SU-DHL-6 (cell line): Measurements from ENCODE around the gene MPRIP.

Experiments
- H2AFZ ChIP-seq: fragments of 200-600 bp; sonication (generic); 2 replicates; pipeline ENCODE4 v1.6.1; 2014; ENCODE audit warnings: low read depth, mild to moderate bottlenecking, moderate library complexity, mixed read lengths, antibody characterized with exemption, low read length; ENCODE audit not compliant: severe bottlenecking
- H3F3A ChIP-seq: fragments of 200-600 bp; shearing (Covaris generic); 2 replicates; pipeline ENCODE4 v1.6.0; 2016; ENCODE audit warnings: antibody characterized with exemption, mild to moderate bottlenecking; ENCODE audit not compliant: insufficient read depth
- H3K27ac ChIP-seq: fragments of 200-600 bp; sonication (generic); 2 replicates; pipeline ENCODE4 v1.5.1; 2016; ENCODE audit warnings: low read depth, mild to moderate bottlenecking, low read length, moderate library complexity, mixed read lengths
- H3K27me3 ChIP-seq: fragments of 200-600 bp; sonication (generic), shearing (Covaris generic); 2 replicates; pipeline ENCODE4 v1.6.0; 2014; ENCODE audit warnings: mild to moderate bottlenecking, low read length
- H3K36me3 ChIP-seq: fragments of 200-600 bp; sonication (generic); 2 replicates; pipeline ENCODE4 v1.6.1; 2014; ENCODE audit warnings: mild to moderate bottlenecking, low read length, mixed read lengths
- H3K4me2 ChIP-seq: fragments of 300-600, 200-600 bp; shearing (Covaris generic), sonication (generic); 2 replicates; pipeline ENCODE4 v1.6.0; 2014; ENCODE audit warnings: low read length, low read depth, mild to moderate bottlenecking; ENCODE audit not compliant: poor library complexity, severe bottlenecking
- H3K4me3 ChIP-seq: fragments of 200-600 bp; sonication (generic); 2 replicates; pipeline ENCODE4 v1.5.1; 2014; ENCODE audit warnings: antibody characterized with exemption, low read length, mild to moderate bottlenecking, mixed read lengths; ENCODE audit not compliant: insufficient read depth, poor library complexity, severe bottlenecking
- H3K79me2 ChIP-seq: fragments of 200-600 bp; sonication (generic); 2 replicates; pipeline ENCODE4 v1.6.1; 2014; ENCODE audit warnings: mild to moderate bottlenecking, low read length, moderate library complexity; ENCODE audit not compliant: insufficient read depth
- H3K9ac ChIP-seq: fragments of 200-600 bp; sonication (generic); 2 replicates; pipeline ENCODE4 v1.7.0; 2014; ENCODE audit warnings: mild to moderate bottlenecking, low read length
- H3K9me2 ChIP-seq: fragments of 200-600 bp; sonication (generic); replicated peaks from 2 replicates; pipeline ENCODE4 v1.6.1; 2014; ENCODE audit warnings: low read length; ENCODE audit not compliant: insufficient read depth
- H3K9me3 ChIP-seq: fragments of 200-600 bp; sonication (generic); 2 replicates; pipeline ENCODE4 v1.6.1; 2014; ENCODE audit warnings: low read length, mixed read lengths; ENCODE audit not compliant: insufficient read depth
- H4K20me1 ChIP-seq: fragments of 200-600 bp; sonication (generic); 2 replicates; pipeline ENCODE4 v1.6.1; 2014; ENCODE audit warnings: low read depth, mild to moderate bottlenecking, antibody characterized with exemption, low read length, moderate library complexity, mixed read lengths
- CTCF ChIP-seq: fragments of 200-600 bp; sonication (generic); IDR thresholded peaks from one replicate; pipeline ENCODE4 v1.5.1; 2017; ENCODE audit warnings: antibody characterized with exemption, mild to moderate bottlenecking, low read length, moderate library complexity; ENCODE audit not compliant: insufficient read depth, poor library complexity, severe bottlenecking
- EZH2phosphoT487 ChIP-seq: fragments of 200-600 bp; sonication (generic), shearing (Covaris generic); conservative IDR thresholded peaks from 2 replicates; pipeline ENCODE4 v1.6.1; 2018; ENCODE audit warnings: mild to moderate bottlenecking, antibody characterized with exemption, low read length, moderate library complexity, mixed read lengths

The MPRIP gene

GRCh38 chr17:17071531-17072360, 29.5 kb downstream of the MPRIP start:
- Histone ChIP-seq H3K36me3 (no peaks in the 10 kb centered on the region), H3K4me3 (no peak overlapping the region), H3K27me3 (no peaks in the 10 kb centered on the region), H3K9me3 (no peaks in the 10 kb centered on the region), H3F3A (no peaks in the 10 kb centered on the region), H4K20me1 (peaks cover 8% of the 10 kb centered on the region), H2AFZ (no peak overlapping the region), H3K27ac (no peak overlapping the region), H3K79me2 (peaks cover 29% of the 10 kb centered on the region), H3K9ac (no peak overlapping the region), H3K4me2 (no peak overlapping the region), H3K9me2 (no peaks in the 10 kb centered on the region)
- TF ChIP-seq CTCF = no peak
- no peak for TF ChIP-seq EZH2phosphoT487

DNA sequence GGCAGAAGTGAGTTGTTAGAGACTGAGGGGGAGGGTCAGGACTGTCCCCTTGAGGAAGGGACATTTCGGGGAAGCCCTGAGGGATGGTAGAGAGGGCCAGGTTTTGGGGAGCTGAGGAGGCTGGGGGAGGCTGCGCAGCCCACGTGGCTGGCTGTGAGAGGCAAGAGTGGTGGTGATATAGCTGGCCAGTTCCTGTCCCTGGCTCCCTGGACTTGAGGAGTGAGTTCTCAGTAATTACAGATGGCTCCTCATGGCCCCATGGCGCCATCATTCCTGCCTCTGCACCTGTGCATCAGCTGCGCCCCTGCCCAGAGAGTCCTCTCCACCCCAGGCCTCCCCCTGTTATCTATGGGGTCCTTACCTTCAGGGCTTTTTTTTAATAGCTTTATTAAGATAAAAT, 30.3 kb downstream of the MPRIP start:
- H3K9ac ChIP-seq = no peak overlapping the region
- no peaks in the 10 kb centered on the region for H3K9me3 ChIP-seq
- no peaks in the 10 kb centered on the region for H3K27me3 ChIP-seq
- H3K79me2 ChIP-seq = peaks cover 22% of the 10 kb centered on the region
- no peaks in the 10 kb centered on the region for H3F3A ChIP-seq
- TF ChIP-seq EZH2phosphoT487 (no peak), CTCF (no peak)
- no peak overlapping the region for H3K4me2 ChIP-seq
- peaks cover 8% of the 10 kb centered on the region for H4K20me1 ChIP-seq
- H2AFZ ChIP-seq = no peak overlapping the region
- H3K36me3 ChIP-seq = no peaks in the 10 kb centered on the region
- no peaks in the 10 kb centered on the region for H3K9me2 ChIP-seq
- no peak overlapping the region for H3K27ac ChIP-seq
- no peak overlapping the region for H3K4me3 ChIP-seq

DNA sequence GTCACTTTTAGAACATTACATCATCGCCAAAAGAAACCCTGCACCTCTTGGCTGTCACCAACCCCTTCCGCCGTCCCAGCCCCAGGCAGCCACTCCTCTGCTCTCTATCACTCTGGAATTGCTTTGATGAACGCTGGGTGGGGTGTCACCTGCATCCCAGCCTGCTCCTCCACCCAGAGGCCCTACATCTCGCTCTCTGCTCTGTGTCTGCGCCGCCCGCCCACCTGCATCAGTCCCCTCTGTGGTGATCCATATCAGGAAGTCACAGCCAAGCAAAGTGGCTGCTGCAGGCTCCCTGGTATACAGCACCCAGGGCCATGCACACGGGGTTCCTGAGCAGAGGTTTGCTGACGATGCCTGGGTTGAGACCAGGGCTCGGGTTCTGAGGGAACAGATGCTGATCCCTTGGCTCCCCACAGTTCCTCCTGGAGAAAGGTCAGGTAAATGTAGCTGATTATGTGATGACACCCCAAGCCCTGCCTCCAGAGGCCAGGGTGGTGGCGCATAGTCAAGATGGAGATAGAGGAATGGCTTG, 30.8 kb downstream of the MPRIP start:
- H3K27ac ChIP-seq = no peak overlapping the region
- no peaks in the 10 kb centered on the region for H3K27me3 ChIP-seq
- H3K9me3 ChIP-seq = no peaks in the 10 kb centered on the region
- no peaks in the 10 kb centered on the region for H3K9me2 ChIP-seq
- H2AFZ ChIP-seq = no peak overlapping the region
- no peaks in the 10 kb centered on the region for H3F3A ChIP-seq
- no peak overlapping the region for H3K4me2 ChIP-seq
- peaks cover 8% of the 10 kb centered on the region for H4K20me1 ChIP-seq
- H3K4me3 ChIP-seq = no peak overlapping the region
- H3K9ac ChIP-seq = no peak overlapping the region
- TF ChIP-seq EZH2phosphoT487 (no peak), CTCF (no peak)
- H3K36me3 ChIP-seq = no peaks in the 10 kb centered on the region
- H3K79me2 ChIP-seq = peaks cover 22% of the 10 kb centered on the region
